GM19455 (cell line): ENCODE data around the gene CPAMD8.

ENCODE experiments used
- ATAC-seq: cut with Tn5 transposase; IDR thresholded peaks from one replicate; pipeline ENCODE4 v1.9.1; 2021; ENCODE audit not compliant: unreplicated experiment

Gene CPAMD8

GRCh38 chr19:16921766-16922591, 104.6 kb downstream of the CPAMD8 start:
- no peak for ATAC-seq

- ATAC-seq, result no peak
These were observed 105.6 kb downstream of the CPAMD8 start for GRCh38 chr19:16920816-16921529.

- ATAC-seq, result no peak
These were observed 107.1 kb downstream of the CPAMD8 start for GRCh38 chr19:16919496-16919895.

- ATAC-seq, result no peak
These were observed 109.2 kb downstream of the CPAMD8 start for GRCh38 chr19:16917401-16917800.

- ATAC-seq, result no peak
These were observed 110.9 kb downstream of the CPAMD8 start for GRCh38 chr19:16915734-16916133.

- ATAC-seq, result no peak
These were observed 111.5 kb downstream of the CPAMD8 start for GRCh38 chr19:16915135-16915534.

- no peak for ATAC-seq
These were observed 112.2 kb downstream of the CPAMD8 start for GRCh38 chr19:16914421-16914820.

- no peak for ATAC-seq
These were observed 113.8 kb downstream of the CPAMD8 start for GRCh38 chr19:16912780-16913179.

- no peak for ATAC-seq
These were observed 115.6 kb downstream of the CPAMD8 start for GRCh38 chr19:16911046-16911445.

- no peak for ATAC-seq
These were observed 117.9 kb downstream of the CPAMD8 start for GRCh38 chr19:16908759-16909158.

- no peak for ATAC-seq
These were observed 122.0 kb downstream of the CPAMD8 start for GRCh38 chr19:16904599-16904998.

- ATAC-seq, result no peak
These were observed 123.3 kb downstream of the CPAMD8 start for GRCh38 chr19:16903347-16903746.

GRCh38 chr19:16902545-16902944, 124.1 kb downstream of the CPAMD8 start:
- no peak for ATAC-seq

GRCh38 chr19:16901491-16902175, 125.0 kb downstream of the CPAMD8 start:
- ATAC-seq, result no peak

GRCh38 chr19:16899566-16900075, 127.0 kb downstream of the CPAMD8 start:
- ATAC-seq, result no peak

- no peak for ATAC-seq
These were observed 128.1 kb downstream of the CPAMD8 start for GRCh38 chr19:16898361-16899015.

GRCh38 chr19:16897856-16898161, 128.8 kb downstream of the CPAMD8 start:
- no peak for ATAC-seq

GRCh38 chr19:16897029-16897855, 129.4 kb downstream of the CPAMD8 start:
- peak; percentile 42 for ATAC-seq

GRCh38 chr19:16896146-16897028, 130.2 kb downstream of the CPAMD8 start:
- ATAC-seq, result no peak
